Measurements from ENCODE around the gene NTSR2. TPM values are rescaled to one million over a fixed set of nuclear protein-coding genes. Genes with fewer than 3 reads are reported as not detected.
A peak's percentile ranks its signal among the peaks of the same experiment; 100 is the strongest.

Gene NTSR2
- polyA plus RNA-seq, 4 donors, result 0.06 TPM; not detected in 3

DNA sequence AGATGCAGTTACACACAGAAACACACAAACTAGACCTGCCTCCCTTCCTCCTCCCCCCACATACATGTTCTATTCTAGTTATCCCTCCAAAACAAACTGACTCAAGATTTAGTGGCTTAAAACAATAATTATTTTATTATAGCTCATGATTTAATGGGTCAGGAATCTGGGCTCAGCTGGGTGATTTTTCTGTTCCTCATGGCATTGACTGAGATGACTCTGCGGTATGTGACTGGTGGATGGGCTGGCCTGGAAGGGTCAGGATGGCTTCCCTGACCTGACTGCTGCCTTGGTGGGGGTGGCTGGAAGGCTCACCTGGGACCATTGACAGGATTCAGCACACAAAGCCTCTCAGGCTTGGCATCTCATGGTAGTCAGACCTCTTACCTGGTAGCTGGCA is 33.7 kb upstream of the NTSR2 start:
- H3K4me3 ChIP-seq (ENCODE audit: low read depth in 1 of 3, low read length in 3 of 3), result no peak overlapping the region
- H3K4me1 ChIP-seq (ENCODE audit: control insufficient read depth in 3 of 3, insufficient read depth in 2 of 3, low read depth in 1 of 3, low read length in 2 of 3), result no peaks in the 10 kb centered on the region
- H3K27me3 ChIP-seq (ENCODE audit: control insufficient read depth in 3 of 3, insufficient read depth in 3 of 3, low read length in 3 of 3), result peaks cover 0 to 3% (median 0%) of the 10 kb centered on the region in 3 donors
- no peaks in the 10 kb centered on the region for H3K36me3 ChIP-seq (ENCODE audit: control insufficient read depth in 3 of 3, insufficient read depth in 2 of 3, low read depth in 1 of 3, low read length in 3 of 3)
- no peaks in the 10 kb centered on the region for H3K9me3 ChIP-seq (ENCODE audit: control insufficient read depth in 2 of 2, insufficient read depth in 1 of 2, low read depth in 1 of 2, low read length in 1 of 2)
- 71 to 93% (median 74%) methylated on average over 1 of the region's 1 CpG for WGBS, 3 donors
- no peak overlapping the region for H3K27ac ChIP-seq (ENCODE audit: low read depth in 1 of 3, low read length in 2 of 3)
- FAIRE-seq, result no peak
- no peak for DNase-seq

DNA sequence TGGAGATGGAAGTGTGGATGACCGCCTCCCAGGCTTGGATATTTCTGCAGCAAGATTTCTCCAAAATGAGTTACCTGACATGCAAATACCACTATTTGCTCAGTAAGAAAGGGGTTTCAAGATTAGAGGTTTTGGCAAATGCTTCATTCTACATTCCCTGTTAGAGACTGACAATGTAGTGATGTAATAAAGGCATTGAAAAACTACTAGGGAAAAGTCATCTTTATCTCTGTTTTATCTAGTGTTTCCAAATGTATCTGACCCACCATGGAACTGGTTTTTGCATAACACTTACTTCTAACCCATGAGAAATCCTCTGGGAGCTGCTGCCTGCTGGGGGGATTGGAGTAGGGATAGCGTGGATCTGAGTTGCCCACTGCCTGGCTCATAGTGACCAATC is 33.0 kb upstream of the NTSR2 start:
- no peak for DNase-seq
- no peaks in the 10 kb centered on the region for H3K9me3 ChIP-seq (ENCODE audit: control insufficient read depth in 2 of 2, insufficient read depth in 1 of 2, low read depth in 1 of 2, low read length in 1 of 2)
- H3K27ac ChIP-seq (ENCODE audit: low read depth in 1 of 3, low read length in 2 of 3), result no peak overlapping the region
- H3K27me3 ChIP-seq (ENCODE audit: control insufficient read depth in 3 of 3, insufficient read depth in 3 of 3, low read length in 3 of 3), result no peaks in the 10 kb centered on the region
- H3K36me3 ChIP-seq (ENCODE audit: control insufficient read depth in 3 of 3, insufficient read depth in 2 of 3, low read depth in 1 of 3, low read length in 3 of 3), result no peaks in the 10 kb centered on the region
- H3K4me3 ChIP-seq (ENCODE audit: low read depth in 1 of 3, low read length in 3 of 3), result no peak overlapping the region
- 81 to 89% (median 85%) methylated on average over 2 of the region's 2 CpGs for WGBS, 3 donors
- no peak for FAIRE-seq
- H3K4me1 ChIP-seq (ENCODE audit: control insufficient read depth in 3 of 3, insufficient read depth in 2 of 3, low read depth in 1 of 3, low read length in 2 of 3), result no peaks in the 10 kb centered on the region

DNA sequence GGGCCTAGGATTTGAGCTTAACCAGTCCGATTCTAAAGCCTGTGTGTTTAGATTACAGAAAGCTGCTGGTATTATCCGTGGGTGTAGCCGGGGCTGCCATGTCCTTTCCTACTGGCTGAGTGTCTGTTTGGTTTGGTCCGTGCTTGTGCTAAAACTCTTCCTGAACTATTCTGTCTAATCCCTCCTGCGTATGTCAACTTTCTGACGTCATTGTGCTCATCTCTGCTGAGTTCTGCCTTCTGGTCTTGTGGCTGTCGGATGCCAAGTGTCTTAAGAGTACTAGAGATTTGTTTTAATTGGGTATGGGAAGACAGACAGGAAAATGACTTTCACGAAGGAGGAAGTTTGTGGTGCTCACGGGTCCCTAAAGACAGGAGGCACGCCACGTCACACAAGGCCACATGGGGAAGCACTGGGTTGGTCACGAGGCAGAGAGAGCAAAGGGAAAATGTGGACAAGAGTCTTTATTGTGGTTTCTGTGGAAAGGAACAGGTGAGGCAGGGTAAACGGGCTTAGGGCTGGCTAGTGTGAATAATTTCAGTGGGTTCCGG is 31.8 kb upstream of the NTSR2 start:
- WGBS, 3 donors, result 52 to 77% (median 69%) methylated on average over 14 of the region's 14 CpGs
- no peak for FAIRE-seq
- DNase-seq, result no peak
- Histone ChIP-seq H3K4me3 (ENCODE audit: low read depth in 1 of 3, low read length in 3 of 3) (no peak overlapping the region), H3K27ac (ENCODE audit: low read depth in 1 of 3, low read length in 2 of 3) (no peak overlapping the region), H3K27me3 (ENCODE audit: control insufficient read depth in 3 of 3, insufficient read depth in 3 of 3, low read length in 3 of 3) (no peaks in the 10 kb centered on the region), H3K4me1 (ENCODE audit: control insufficient read depth in 3 of 3, insufficient read depth in 2 of 3, low read depth in 1 of 3, low read length in 2 of 3) (no peaks in the 10 kb centered on the region), H3K36me3 (ENCODE audit: control insufficient read depth in 3 of 3, insufficient read depth in 2 of 3, low read depth in 1 of 3, low read length in 3 of 3) (no peaks in the 10 kb centered on the region), H3K9me3 (ENCODE audit: control insufficient read depth in 2 of 2, insufficient read depth in 1 of 2, low read depth in 1 of 2, low read length in 1 of 2) (no peaks in the 10 kb centered on the region)

DNA sequence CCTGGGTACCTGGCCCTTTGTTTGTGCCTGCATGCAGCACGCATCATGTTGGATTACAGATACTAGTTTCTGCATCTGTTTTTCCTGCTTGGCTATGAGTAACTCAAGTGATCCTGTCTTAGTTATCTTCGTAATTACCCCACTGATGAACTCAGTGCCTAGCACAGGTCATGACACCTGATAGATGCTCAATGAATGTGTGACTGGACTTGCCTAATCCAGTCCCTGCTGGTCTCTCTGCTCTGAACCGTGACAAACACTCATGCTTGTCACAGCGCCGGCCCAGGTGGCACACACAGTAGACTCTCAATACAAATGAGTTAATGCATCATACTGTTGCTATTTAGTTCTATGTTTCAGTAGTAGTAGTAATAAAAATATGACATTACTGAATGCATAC is 31.2 kb upstream of the NTSR2 start:
- Histone ChIP-seq H3K27me3 (ENCODE audit: control insufficient read depth in 3 of 3, insufficient read depth in 3 of 3, low read length in 3 of 3) (no peaks in the 10 kb centered on the region), H3K36me3 (ENCODE audit: control insufficient read depth in 3 of 3, insufficient read depth in 2 of 3, low read depth in 1 of 3, low read length in 3 of 3) (no peaks in the 10 kb centered on the region), H3K27ac (ENCODE audit: low read depth in 1 of 3, low read length in 2 of 3) (no peak overlapping the region), H3K9me3 (ENCODE audit: control insufficient read depth in 2 of 2, insufficient read depth in 1 of 2, low read depth in 1 of 2, low read length in 1 of 2) (no peaks in the 10 kb centered on the region), H3K4me1 (ENCODE audit: control insufficient read depth in 3 of 3, insufficient read depth in 2 of 3, low read depth in 1 of 3, low read length in 2 of 3) (no peaks in the 10 kb centered on the region), H3K4me3 (ENCODE audit: low read depth in 1 of 3, low read length in 3 of 3) (no peak overlapping the region)
- WGBS, 3 donors, result 88 to 90% (median 89%) methylated on average over 5 of the region's 5 CpGs
- no peak for FAIRE-seq
- no peak for DNase-seq

DNA sequence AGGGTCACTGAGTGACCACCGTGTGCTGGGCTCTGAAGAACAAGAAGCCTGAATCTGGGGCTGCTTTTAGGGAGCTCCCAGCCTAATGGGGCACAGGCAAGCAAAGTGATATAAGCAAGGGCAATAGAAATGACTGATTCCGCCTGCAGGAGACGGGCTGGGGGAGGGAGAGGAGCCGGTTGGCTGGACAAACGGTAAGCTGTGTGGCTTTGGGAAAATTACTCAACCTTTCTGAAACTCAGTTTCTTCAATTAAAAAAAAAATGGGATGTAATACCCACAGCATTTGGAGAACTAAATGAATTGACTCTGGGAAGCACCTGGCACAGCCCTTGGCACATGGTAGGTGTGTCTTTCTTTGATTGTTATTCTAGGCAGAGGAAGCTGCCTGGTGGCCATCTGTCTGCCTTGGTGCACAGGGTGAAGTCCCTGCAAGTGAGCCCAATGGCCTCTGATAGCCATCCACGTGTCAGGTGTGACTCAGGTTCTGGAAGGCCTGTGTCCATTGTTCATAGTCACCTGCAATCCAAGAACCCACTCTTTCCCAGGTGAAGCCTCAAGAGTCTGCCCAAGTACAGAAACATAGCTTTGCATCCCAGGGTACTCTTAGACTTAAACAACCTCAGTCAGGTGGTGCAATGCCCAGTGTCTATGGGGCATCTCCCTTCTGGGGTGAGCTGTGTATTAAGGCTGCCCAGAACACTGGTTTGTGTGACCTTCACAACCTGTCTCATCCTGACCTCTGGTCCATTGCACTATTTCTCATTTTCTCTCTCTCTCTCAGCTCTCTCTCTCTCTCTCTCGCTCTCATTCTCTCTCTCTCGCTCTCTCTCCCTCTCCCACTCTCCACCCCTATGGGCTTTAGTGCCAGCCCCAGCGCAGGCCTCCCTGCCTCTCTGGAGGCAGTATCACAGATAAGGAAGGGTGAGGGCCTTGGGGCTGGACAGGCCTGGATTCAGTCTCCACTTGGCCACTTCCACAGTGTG is 30.0 kb upstream of the NTSR2 start:
- no peaks in the 10 kb centered on the region for H3K4me1 ChIP-seq (ENCODE audit: control insufficient read depth in 3 of 3, insufficient read depth in 2 of 3, low read depth in 1 of 3, low read length in 2 of 3)
- WGBS, 3 donors, result 73 to 78% (median 75%) methylated on average over 9 of the region's 9 CpGs
- no peak for FAIRE-seq
- H3K9me3 ChIP-seq (ENCODE audit: control insufficient read depth in 2 of 2, insufficient read depth in 1 of 2, low read depth in 1 of 2, low read length in 1 of 2), result no peaks in the 10 kb centered on the region
- H3K27me3 ChIP-seq (ENCODE audit: control insufficient read depth in 3 of 3, insufficient read depth in 3 of 3, low read length in 3 of 3), result no peaks in the 10 kb centered on the region
- peak in 1 of 2 donors; percentile 11 for DNase-seq
- H3K27ac ChIP-seq (ENCODE audit: low read depth in 1 of 3, low read length in 2 of 3), result no peak overlapping the region
- H3K36me3 ChIP-seq (ENCODE audit: control insufficient read depth in 3 of 3, insufficient read depth in 2 of 3, low read depth in 1 of 3, low read length in 3 of 3), result no peaks in the 10 kb centered on the region
- no peak overlapping the region for H3K4me3 ChIP-seq (ENCODE audit: low read depth in 1 of 3, low read length in 3 of 3)

DNA sequence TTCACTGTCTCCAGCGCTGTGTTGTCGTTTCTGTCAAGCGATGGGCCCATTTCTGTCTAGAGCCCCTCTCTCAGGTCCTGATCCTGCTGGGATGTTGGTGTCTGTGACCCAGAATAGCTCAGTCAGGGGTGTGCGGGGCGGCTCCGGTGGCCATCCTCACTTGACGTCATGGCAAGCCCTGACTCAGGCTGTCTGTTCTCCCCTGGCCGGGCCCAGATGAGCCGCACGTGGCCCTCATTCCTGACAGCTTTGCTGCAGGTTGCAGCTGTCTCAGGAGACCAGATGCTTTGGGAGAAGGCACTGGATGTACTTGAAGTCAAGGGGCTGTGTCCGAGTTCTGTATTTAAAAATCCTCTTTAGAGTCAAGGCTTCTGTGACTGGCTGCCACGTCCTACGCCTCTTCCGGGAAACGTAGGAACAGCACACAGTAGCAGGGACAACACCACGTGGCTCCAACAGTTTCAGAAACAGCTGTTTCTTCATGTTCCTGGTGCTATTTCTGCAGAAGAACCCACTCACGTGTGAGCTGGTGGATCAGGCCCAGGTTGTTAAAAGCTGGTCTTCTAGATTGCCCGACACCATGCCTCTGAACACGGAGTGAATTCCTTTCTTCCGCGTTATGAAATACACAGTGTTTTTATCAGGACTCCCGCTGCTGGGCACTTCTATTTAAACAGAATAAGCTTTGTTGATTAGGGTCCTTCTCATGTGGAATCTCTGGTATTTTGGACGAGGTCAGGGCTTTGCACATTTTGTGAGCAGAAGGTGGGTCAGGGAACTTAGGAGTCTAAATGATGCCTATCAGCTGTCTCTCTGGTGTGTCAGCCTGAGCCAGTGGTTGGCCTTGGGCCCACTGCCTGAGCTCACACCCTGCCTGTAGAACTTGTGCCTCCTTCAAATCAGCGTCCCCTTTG is 28.3 kb upstream of the NTSR2 start:
- Histone ChIP-seq H3K27me3 (ENCODE audit: control insufficient read depth in 3 of 3, insufficient read depth in 3 of 3, low read length in 3 of 3) (no peaks in the 10 kb centered on the region), H3K4me1 (ENCODE audit: control insufficient read depth in 3 of 3, insufficient read depth in 2 of 3, low read depth in 1 of 3, low read length in 2 of 3) (peaks cover 0 to 2% (median 0%) of the 10 kb centered on the region in 3 donors), H3K9me3 (ENCODE audit: control insufficient read depth in 2 of 2, insufficient read depth in 1 of 2, low read depth in 1 of 2, low read length in 1 of 2) (no peaks in the 10 kb centered on the region), H3K36me3 (ENCODE audit: control insufficient read depth in 3 of 3, insufficient read depth in 2 of 3, low read depth in 1 of 3, low read length in 3 of 3) (no peaks in the 10 kb centered on the region), H3K27ac (ENCODE audit: low read depth in 1 of 3, low read length in 2 of 3) (peak overlapping the region in 1 of 3 donors; percentile 78), H3K4me3 (ENCODE audit: low read depth in 1 of 3, low read length in 3 of 3) (no peak overlapping the region)
- peak in 1 of 2 donors; percentile 21 for DNase-seq
- FAIRE-seq, result no peak
- 67 to 81% (median 80%) methylated on average over 24 of the region's 24 CpGs for WGBS, 3 donors

DNA sequence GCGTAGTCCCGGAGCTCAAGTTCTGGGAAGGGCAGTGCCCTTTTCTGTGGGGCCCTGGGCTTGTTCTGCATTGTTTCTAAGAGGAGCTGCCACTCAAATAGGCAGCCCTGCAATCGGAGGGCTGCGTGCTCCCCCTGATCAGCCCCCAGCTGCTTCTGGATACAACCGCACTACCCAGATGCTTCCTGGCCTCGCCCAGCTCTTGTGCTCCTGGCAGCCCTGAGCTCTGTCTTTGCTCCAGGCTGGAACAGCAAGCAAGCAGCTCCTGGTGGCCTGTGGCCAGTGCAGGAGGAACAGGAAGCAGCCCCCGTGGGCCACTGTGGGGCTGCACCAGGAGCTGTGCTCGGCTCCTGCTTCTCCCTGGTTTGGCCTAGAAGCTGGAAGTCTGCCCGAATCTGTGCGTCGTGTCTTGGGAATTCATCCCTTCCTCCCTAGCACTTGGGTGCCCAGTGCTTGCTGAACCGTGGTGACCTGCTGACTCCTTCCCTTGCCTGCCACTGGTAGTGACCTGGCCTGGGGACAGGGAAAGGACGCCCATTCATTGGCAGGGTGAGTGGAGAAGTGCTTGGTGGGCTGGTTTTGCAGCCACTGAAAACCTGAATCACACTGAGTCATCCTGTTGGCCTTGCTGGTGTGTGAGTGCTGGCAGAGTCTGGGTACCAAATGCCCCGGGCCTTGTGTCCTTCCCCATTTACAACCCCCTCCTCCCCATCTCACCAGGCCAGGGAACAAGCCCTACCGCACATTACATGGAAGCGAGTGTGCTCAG is 27.3 kb upstream of the NTSR2 start:
- no peak for DNase-seq

More for the DNA sequence above, 27.3 kb upstream of the NTSR2 start:
- Histone ChIP-seq H3K4me3 (ENCODE audit: low read depth in 1 of 3, low read length in 3 of 3) (no peak overlapping the region), H3K27ac (ENCODE audit: low read depth in 1 of 3, low read length in 2 of 3) (peak overlapping the region in 1 of 3 donors; percentile 78), H3K9me3 (ENCODE audit: control insufficient read depth in 2 of 2, insufficient read depth in 1 of 2, low read depth in 1 of 2, low read length in 1 of 2) (no peaks in the 10 kb centered on the region), H3K36me3 (ENCODE audit: control insufficient read depth in 3 of 3, insufficient read depth in 2 of 3, low read depth in 1 of 3, low read length in 3 of 3) (no peaks in the 10 kb centered on the region), H3K27me3 (ENCODE audit: control insufficient read depth in 3 of 3, insufficient read depth in 3 of 3, low read length in 3 of 3) (no peaks in the 10 kb centered on the region), H3K4me1 (ENCODE audit: control insufficient read depth in 3 of 3, insufficient read depth in 2 of 3, low read depth in 1 of 3, low read length in 2 of 3) (peaks cover 0 to 4% (median 0%) of the 10 kb centered on the region in 3 donors)
- FAIRE-seq, result no peak
- 50 to 56% (median 54%) methylated on average over 16 of the region's 16 CpGs for WGBS, 3 donors
